GM19468 (cell line): ENCODE results near the gene BMP10.

Experiments
- ATAC-seq: cut with Tn5 transposase; IDR thresholded peaks from one replicate; pipeline ENCODE4 v1.9.1; 2021; ENCODE audit warnings: mild to moderate bottlenecking, moderate library complexity, moderate number of reproducible peaks; ENCODE audit not compliant: unreplicated experiment; ENCODE audit errors: extremely low read depth

BMP10 gene

GRCh38 chr2:68855550-68855949 is 15.6 kb downstream of the BMP10 start:
- ATAC-seq: no peak

- ATAC-seq: no peak
Measured at GRCh38 chr2:68854476-68854875, 16.7 kb downstream of the BMP10 start.

- ATAC-seq: no peak
Measured at GRCh38 chr2:68853915-68854314, 17.3 kb downstream of the BMP10 start.

- no peak for ATAC-seq
Measured at GRCh38 chr2:68853035-68853434, 18.2 kb downstream of the BMP10 start.

GRCh38 chr2:68850524-68850923 is 20.7 kb downstream of the BMP10 start:
- ATAC-seq: no peak

GRCh38 chr2:68849579-68850030 is 21.6 kb downstream of the BMP10 start:
- no peak for ATAC-seq

GRCh38 chr2:68847751-68848150 is 23.4 kb downstream of the BMP10 start:
- ATAC-seq: no peak

GRCh38 chr2:68846091-68846490 is 25.1 kb downstream of the BMP10 start:
- ATAC-seq: no peak

- no peak for ATAC-seq
Measured at GRCh38 chr2:68845043-68845442, 26.2 kb downstream of the BMP10 start.

- ATAC-seq: no peak
Measured at GRCh38 chr2:68839260-68839833, 31.9 kb downstream of the BMP10 start.

GRCh38 chr2:68838641-68839040 is 32.6 kb downstream of the BMP10 start:
- no peak for ATAC-seq

- peak; percentile 44 for ATAC-seq
Measured at GRCh38 chr2:68837861-68838341, 33.3 kb downstream of the BMP10 start.

- ATAC-seq: no peak
Measured at GRCh38 chr2:68837164-68837860, 33.9 kb downstream of the BMP10 start.

- ATAC-seq: no peak
Measured at GRCh38 chr2:68835621-68836020, 35.6 kb downstream of the BMP10 start.

GRCh38 chr2:68834737-68835376 is 36.3 kb downstream of the BMP10 start:
- no peak for ATAC-seq

GRCh38 chr2:68833162-68833561 is 38.0 kb downstream of the BMP10 start:
- ATAC-seq: no peak

GRCh38 chr2:68832233-68832869 is 38.8 kb downstream of the BMP10 start:
- ATAC-seq: peak; percentile 18

GRCh38 chr2:68831686-68832232 is 39.4 kb downstream of the BMP10 start:
- ATAC-seq: no peak

GRCh38 chr2:68829749-68830148 is 41.4 kb downstream of the BMP10 start:
- no peak for ATAC-seq

- ATAC-seq: no peak
Measured at GRCh38 chr2:68828887-68829708, 42.1 kb downstream of the BMP10 start.
